HCT116 (cell line): ENCODE results near the gene RIMS4. TPM values are rescaled to one million over a fixed set of nuclear protein-coding genes. Genes with fewer than 3 reads are reported as not detected.

Source experiments
- ATAC-seq: fragments of 200-7000 bp; cut with Tn5 transposase; 2 replicates; pipeline ENCODE4 v1.9.1; 2020; ENCODE audit warnings: mild to moderate bottlenecking, moderate library complexity
- BruUV-seq: library from RNA; stranded (reverse); fragments of 400-500 nt; replicated peaks from 2 replicates; lab custom pipeline; 2021; lab: Mats Ljungman, UMichigan
- CTCF ChIA-PET: fragments of 300-600 bp; sonication (Branson Sonifier 250); formaldehyde crosslinking; loops from one replicate; lab custom pipeline; 2021; ENCODE audit warnings: antibody characterized with exemption; lab: Charles Lee
- POLR2A ChIA-PET: fragments of 300-600, 350-600 bp; sonication (Branson Sonifier 250); formaldehyde crosslinking; loops from one replicate; lab custom pipeline; 2021; ENCODE audit warnings: antibody characterized with exemption; lab: Charles Lee
- RAD21 ChIA-PET, 2 experiments: fragments of 300-600 bp; sonication (Branson Sonifier 250); formaldehyde crosslinking; loops; one replicate each; lab custom pipeline; 2023; ENCODE audit warnings: low total read pairs in 2 of 2; ENCODE audit not compliant: uncharacterized antibody in 2 of 2, unreplicated experiment in 2 of 2, low non-redundant PET in 1 of 2; lab: Charles Lee
- DNase-seq: peaks from one replicate; pipeline ENCODE4 v3.0.0-alpha.2; 2010; ENCODE audit warnings: low read depth, low spot score
- H2AFZ ChIP-seq: fragments of 200-600 bp; shearing (Covaris generic), sonication (generic); 2 replicates; pipeline ENCODE4 v1.6.1; 2017; ENCODE audit warnings: low read depth, mixed run types, mixed read lengths, antibody characterized with exemption, low read length; ENCODE audit not compliant: poor library complexity, severe bottlenecking
- H3K27ac ChIP-seq: 2 replicates; pipeline ENCODE4 v1.5.1; 2012; ENCODE audit warnings: low read depth, low read length
- H3K27me3 ChIP-seq: fragments of 200-600 bp; sonication (generic); 2 replicates; pipeline ENCODE4 v1.6.1; 2016; ENCODE audit warnings: mixed run types, low read length, mixed read lengths; ENCODE audit not compliant: insufficient read depth
- H3K36me3 ChIP-seq, 2 experiments: fragments of 200-500 bp in 1 of 2; fragments of 200-600 bp in 1 of 2; sonication (Bioruptor generic) in 1 of 2; sonication (generic) in 1 of 2; 2 replicates each; pipeline versions ENCODE4 v1.5.1 to v1.6.1; 2014 to 2016; ENCODE audit warnings: low read length in 2 of 2, inconsistent platforms in 1 of 2, mixed read lengths in 1 of 2, mixed run types in 1 of 2; ENCODE audit not compliant: insufficient read depth in 2 of 2, control insufficient read depth in 1 of 2
- H3K4me1 ChIP-seq, 2 experiments: fragments of 200-600 bp in 1 of 2; sonication (generic) in 1 of 2; 2 replicates each; pipeline versions ENCODE4 v1.5.1 to v1.6.1; 2012 to 2017; ENCODE audit warnings: low read length in 2 of 2, inconsistent platforms in 1 of 2, mild to moderate bottlenecking in 1 of 2, mixed read lengths in 1 of 2, mixed run types in 1 of 2, moderate library complexity in 1 of 2; ENCODE audit not compliant: insufficient read depth in 2 of 2, control insufficient read depth in 1 of 2
- H3K4me2 ChIP-seq: fragments of 200-600 bp; sonication (generic); 2 replicates; pipeline ENCODE4 v1.6.1; 2017; ENCODE audit warnings: mixed run types, low read length, mixed read lengths
- H3K4me3 ChIP-seq, 2 experiments: fragments of 200-600 bp in 1 of 2; sonication (generic) in 1 of 2; replicated peaks in 1 of 2; 2 replicates each; pipeline ENCODE4 v1.5.1; 2011 to 2016; ENCODE audit warnings: low read length in 2 of 2, control low read depth in 1 of 2, low read depth in 1 of 2, mild to moderate bottlenecking in 1 of 2, mixed read lengths in 1 of 2, mixed run types in 1 of 2
- H3K79me2 ChIP-seq: fragments of 200-600 bp; sonication (generic); 2 replicates; pipeline ENCODE4 v1.6.1; 2017; ENCODE audit warnings: mild to moderate bottlenecking, mixed run types, low read length, moderate library complexity, mixed read lengths; ENCODE audit not compliant: insufficient read depth
- H3K9ac ChIP-seq: fragments of 200-600 bp; sonication (generic); 2 replicates; pipeline ENCODE4 v1.6.1; 2016; ENCODE audit warnings: low read length, mixed read lengths
- H3K9me2 ChIP-seq: fragments of 200-600 bp; sonication (generic), shearing (Covaris generic); 2 replicates; pipeline ENCODE4 v1.6.1; 2017; ENCODE audit warnings: mixed run types, mild to moderate bottlenecking, moderate library complexity; ENCODE audit not compliant: insufficient read depth
- H3K9me3 ChIP-seq, 2 experiments: fragments of 200-500 bp in 1 of 2; fragments of 200-600 bp in 1 of 2; sonication (Bioruptor generic) in 1 of 2; sonication (generic) in 1 of 2; 2 replicates each; pipeline ENCODE4 v1.6.1; 2014 to 2017; ENCODE audit warnings: low read length in 2 of 2, mixed read lengths in 2 of 2, inconsistent platforms in 1 of 2, low read depth in 1 of 2, mild to moderate bottlenecking in 1 of 2, mixed run types in 1 of 2, moderate library complexity in 1 of 2; ENCODE audit not compliant: control insufficient read depth in 1 of 2, insufficient read depth in 1 of 2
- H4K20me1 ChIP-seq: fragments of 200-600 bp; sonication (generic), shearing (Covaris generic); 2 replicates; pipeline ENCODE4 v1.6.1; 2017; ENCODE audit warnings: mixed run types, mild to moderate bottlenecking, moderate library complexity; ENCODE audit not compliant: insufficient read depth
- CEBPB ChIP-seq: IDR thresholded peaks from 2 replicates; pipeline ENCODE4 v1.6.1; 2012; ENCODE audit warnings: low read depth
- RAD21 ChIP-seq: IDR thresholded peaks from 2 replicates; pipeline ENCODE4 v1.6.1; 2012; ENCODE audit warnings: low read depth, mild to moderate bottlenecking
- SRF ChIP-seq: IDR thresholded peaks from 2 replicates; pipeline ENCODE4 v1.6.1; 2012; ENCODE audit warnings: low read depth
- TCF7L2 ChIP-seq: IDR thresholded peaks from 2 replicates; pipeline ENCODE4 v1.7.0; 2011; ENCODE audit warnings: borderline replicate concordance, inconsistent platforms; ENCODE audit not compliant: insufficient read depth, insufficient read length; ENCODE audit errors: extremely low read depth
- YY1 ChIP-seq: IDR thresholded peaks from 2 replicates; pipeline ENCODE4 v1.6.1; 2011; ENCODE audit warnings: low read length, low read depth, moderate library complexity, mild to moderate bottlenecking; ENCODE audit not compliant: insufficient replicate concordance; ENCODE audit errors: extremely low read depth
- ZNF274 ChIP-seq: fragments of 200-500 bp; sonication (Bioruptor generic); IDR thresholded peaks from 2 replicates; pipeline ENCODE4 v1.6.1; 2014; ENCODE audit warnings: mild to moderate bottlenecking, low read depth, low read length, inconsistent platforms
- intact Hi-C: fragments of 100-400 bp; cut with micrococcal nuclease; formaldehyde crosslinking; loops from 2 replicates; pipeline ENCODE4 v1.10.0; 2022
- total RNA-seq: library from RNA; stranded (reverse); gene quantifications from one replicate; pipeline ENCODE4 v1.2.1, GENCODE V29; 2021; ENCODE audit not compliant: unreplicated experiment

RIMS4 gene
- total RNA-seq, 1 experiment from 2014 or later, result 0.05 TPM

DNA sequence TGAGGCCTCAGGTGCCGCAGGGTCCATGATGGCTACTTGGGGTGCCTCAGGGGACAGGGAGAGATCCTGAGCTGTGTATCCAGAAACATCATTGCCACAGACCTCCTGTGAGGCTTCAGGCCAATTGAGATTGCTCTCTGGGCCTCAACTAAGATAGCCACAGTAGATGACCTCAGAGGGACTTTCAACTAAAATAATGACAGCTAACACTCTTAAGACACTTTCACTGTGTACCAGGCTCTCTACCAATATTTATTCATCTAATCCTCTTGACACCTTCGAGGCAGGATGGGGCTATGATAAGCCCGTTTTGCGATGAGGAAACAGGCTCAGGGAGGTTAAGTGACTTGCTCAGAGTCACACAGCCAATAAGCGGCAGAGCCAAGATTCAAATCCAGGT is 10.7 kb downstream of the RIMS4 start:
- no peak overlapping the region for H3K9ac ChIP-seq
- no peaks in the 10 kb centered on the region for H3K9me3 ChIP-seq
- no TSS peak for BruUV-seq
- CTCF ChIA-PET, result interaction anchor here (1.3 to 1.5 kb wide), 3 partner anchors 10 to 52 kb away, joined by 3 to 6 read pairs (median 4); no protein-coding TSS in a partner anchor
- no peak for DNase-seq
- RAD21 ChIA-PET, result no interaction called here
- peaks cover 6% of the 10 kb centered on the region; the same call in 1 of the 2 replicates for H3K27me3 ChIP-seq
- no peak overlapping the region for H3K4me3 ChIP-seq
- H3K36me3 ChIP-seq, result no peaks in the 10 kb centered on the region
- H4K20me1 ChIP-seq, result no peaks in the 10 kb centered on the region
- no peak for ATAC-seq
- POLR2A ChIA-PET, result no interaction called here
- no peaks in the 10 kb centered on the region for H3K79me2 ChIP-seq
- no peak for TF ChIP-seq CEBPB
- no peak overlapping the region for H3K27ac ChIP-seq
- H2AFZ ChIP-seq, result no peak overlapping the region
- no peaks in the 10 kb centered on the region for H3K9me2 ChIP-seq
- no peak overlapping the region for H3K4me2 ChIP-seq
- H3K4me1 ChIP-seq, result no peaks in the 10 kb centered on the region
- intact Hi-C loops, result loop anchor here (1.0 kb wide), 1 partner anchor 68 kb away; no protein-coding TSS in a partner anchor

DNA sequence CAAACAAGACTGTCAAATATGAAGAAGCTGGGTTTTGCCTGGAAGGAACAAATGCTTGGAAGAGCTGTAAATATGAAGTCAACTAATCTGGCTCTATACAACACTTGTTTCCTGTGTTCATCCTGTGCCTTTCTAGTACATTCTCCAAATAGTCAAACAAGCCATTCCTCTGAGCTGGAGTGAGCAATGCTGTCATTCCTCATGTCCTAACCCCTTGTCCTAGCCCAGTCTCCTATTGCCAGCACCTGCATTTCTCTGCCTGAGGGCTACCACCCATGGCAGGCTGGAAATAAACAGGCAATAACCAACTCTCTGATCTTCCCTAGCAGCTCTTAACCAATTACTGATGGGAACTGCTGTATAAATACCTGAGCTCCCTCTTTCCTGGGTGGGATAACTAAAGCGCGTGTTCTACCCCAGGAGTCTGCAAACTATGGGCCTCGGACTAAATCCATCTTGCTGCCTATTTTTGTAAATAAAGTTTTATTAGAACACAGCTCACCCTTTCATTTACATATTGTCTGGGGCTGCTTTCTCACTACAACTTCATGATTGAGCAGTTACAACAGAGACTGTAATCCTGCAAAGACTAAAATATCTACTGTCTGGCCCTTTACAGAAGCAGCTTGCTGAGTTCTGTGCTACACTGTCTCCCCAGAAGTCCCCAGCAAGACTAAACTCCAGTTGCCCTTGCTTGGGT is 13.4 kb downstream of the RIMS4 start:
- TF ChIP-seq ZNF274, result no peak
- TF ChIP-seq TCF7L2, result no peak
- TF ChIP-seq SRF, result no peak
- TF ChIP-seq YY1, result no peak
- no peak for TF ChIP-seq RAD21
- Histone ChIP-seq H3K27ac (no peak overlapping the region), H3K9me3 (no peaks in the 10 kb centered on the region), H3K9me2 (no peaks in the 10 kb centered on the region), H3K79me2 (no peaks in the 10 kb centered on the region), H2AFZ (no peak overlapping the region), H3K27me3 (peaks cover 6% of the 10 kb centered on the region; the same call in 1 of the 2 replicates), H4K20me1 (no peaks in the 10 kb centered on the region), H3K4me3 (no peak overlapping the region), H3K4me1 (no peaks in the 10 kb centered on the region), H3K36me3 (no peaks in the 10 kb centered on the region), H3K9ac (no peak overlapping the region), H3K4me2 (no peak overlapping the region)
- DNase-seq (no peak), ATAC-seq (no peak)
- no TSS peak for BruUV-seq
- CTCF ChIA-PET, result no interaction called here
- POLR2A ChIA-PET, result no interaction called here
- RAD21 ChIA-PET, result interaction anchor here in 1 of 2 experiments (0.6 kb wide), 1 partner anchor 299 kb away, joined by 5 read pairs; no protein-coding TSS in a partner anchor
- intact Hi-C loops, result no loop called here
